SIG-M5 treated with dmso at 0.1 percent for 504 hours (cell line): ENCODE data around the gene INO80.
"Not testable (repeated sequence)": the region's sequence is repeated elsewhere in the genome, so short reads cannot be mapped to it uniquely, and the experiment has no call there.

Experiments
- DNase-seq: peaks from one replicate; lab custom pipeline; 2025; ENCODE audit not compliant: unreplicated experiment; lab: John Stamatoyannopoulos, UW

The INO80 gene

DNA sequence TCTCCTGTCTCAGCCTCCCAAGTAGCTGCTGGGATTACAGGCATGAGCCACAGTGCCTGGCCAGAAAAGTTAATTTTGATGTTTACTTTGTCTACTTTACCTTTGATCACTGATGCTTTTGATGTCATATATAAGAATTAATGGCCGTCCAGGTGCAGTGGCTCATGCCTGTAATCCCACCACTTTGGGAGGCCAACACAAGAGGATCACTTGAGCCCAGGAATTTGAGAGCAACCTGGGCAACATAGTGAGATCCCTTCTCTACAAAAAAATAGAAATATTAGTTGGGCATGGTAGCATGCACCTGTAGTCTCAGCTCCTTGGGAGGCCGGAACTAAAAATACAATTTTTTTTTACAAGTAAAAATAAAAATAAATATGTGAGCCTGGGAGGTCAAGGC, 6.8 kb upstream of the INO80 start:
- DNase-seq: no peak

DNA sequence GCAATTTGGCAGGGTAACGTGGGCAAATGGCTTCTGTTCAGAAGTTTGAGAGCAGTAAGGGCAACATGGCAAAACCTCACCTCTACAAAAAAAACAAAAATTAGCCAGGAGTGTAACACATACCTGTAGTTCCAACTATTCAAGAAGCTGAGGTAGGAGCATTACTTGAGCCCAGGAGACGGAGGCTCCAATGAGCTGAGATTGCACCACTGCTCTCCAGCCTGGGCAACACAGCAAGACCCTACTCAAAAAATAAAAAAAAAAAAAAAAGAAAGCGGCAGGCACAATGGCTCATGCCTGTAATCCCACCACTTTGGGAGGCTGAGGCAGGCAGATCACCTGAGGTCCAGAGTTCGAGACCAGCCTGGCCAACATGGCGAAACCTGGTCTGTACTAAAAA, 5.9 kb upstream of the INO80 start:
- no peak for DNase-seq

DNA sequence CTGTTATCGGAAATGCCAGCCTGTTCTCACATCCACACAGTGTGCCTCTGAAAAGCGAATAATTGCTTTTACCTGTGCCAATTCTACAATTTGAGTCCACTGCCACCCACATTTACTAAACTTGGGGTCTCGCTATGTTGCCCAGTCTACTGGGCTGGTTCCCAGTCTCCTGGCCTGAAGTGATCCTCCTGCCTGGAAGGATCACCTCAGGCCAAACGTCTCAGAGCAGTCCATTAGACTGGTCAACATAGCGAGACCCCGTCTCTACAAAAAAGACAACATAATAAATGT, 827 bp upstream of the INO80 start:
- DNase-seq: no peak

DNA sequence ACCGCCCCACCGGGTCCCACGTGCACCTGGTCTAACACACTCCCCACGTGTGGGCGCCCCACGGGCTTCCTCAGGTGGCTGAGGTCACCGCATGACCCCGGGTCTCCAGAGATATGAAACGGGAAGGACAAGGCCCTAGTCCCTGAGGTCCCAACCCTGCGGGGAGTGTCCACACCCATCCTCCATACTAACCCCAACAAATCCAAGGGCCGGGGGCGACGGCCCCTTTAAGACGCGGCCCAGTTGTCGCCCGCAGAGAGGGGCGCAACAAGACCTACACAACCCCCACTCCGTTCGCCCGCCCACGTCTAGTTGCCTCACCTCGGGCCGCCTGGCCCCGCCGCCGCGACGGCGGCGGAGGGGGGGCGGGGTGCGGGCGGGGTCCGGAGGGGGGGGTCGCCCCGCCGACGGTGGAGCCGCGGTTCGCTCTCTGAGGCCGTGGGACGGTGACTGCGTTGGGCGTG, 396 bp downstream of the INO80 start:
- peak; percentile 52 for DNase-seq

DNA sequence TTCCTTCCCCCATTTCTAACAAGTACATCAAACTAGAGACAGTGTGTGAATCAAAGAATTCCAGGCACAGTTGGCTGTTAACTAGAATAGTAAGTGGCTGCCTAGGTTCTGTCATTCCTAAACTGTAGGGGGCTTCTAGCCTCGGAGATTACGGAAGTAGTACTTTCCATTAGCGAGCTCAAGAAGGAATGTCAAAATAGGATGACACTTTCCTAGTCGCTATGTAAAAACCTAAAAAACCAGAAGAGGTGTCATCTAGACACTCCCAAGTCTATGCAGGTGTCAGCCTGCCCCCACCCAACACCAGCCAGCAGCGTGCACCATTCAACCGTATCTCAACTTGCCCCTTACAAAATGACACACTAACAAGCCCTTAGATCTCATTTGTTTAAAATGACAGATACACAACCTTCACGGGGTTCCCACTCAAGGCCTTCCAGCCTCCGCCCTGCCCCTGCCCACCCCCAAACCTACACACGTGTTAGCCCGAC, 874 bp downstream of the INO80 start:
- peak; percentile 78 for DNase-seq

DNA sequence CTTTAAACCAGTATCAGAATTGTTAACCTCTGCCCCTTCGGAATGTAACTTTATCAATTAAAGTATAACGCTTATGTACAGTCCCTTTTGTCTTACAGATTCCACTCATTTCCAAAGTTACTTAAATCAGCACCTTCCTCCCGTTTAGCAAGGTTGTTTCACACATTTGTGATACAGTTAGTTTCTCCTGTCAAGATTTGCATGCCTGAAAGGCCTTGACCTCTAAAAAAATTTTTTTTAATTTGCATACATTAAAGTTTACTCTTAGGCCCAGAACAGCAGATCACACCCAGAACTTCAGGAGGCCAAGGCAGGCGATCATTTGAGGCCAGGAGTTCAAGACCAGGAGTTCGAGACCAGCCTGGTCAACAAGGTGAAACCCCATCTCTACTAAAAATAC, 9.1 kb downstream of the INO80 start:
- no peak for DNase-seq

DNA sequence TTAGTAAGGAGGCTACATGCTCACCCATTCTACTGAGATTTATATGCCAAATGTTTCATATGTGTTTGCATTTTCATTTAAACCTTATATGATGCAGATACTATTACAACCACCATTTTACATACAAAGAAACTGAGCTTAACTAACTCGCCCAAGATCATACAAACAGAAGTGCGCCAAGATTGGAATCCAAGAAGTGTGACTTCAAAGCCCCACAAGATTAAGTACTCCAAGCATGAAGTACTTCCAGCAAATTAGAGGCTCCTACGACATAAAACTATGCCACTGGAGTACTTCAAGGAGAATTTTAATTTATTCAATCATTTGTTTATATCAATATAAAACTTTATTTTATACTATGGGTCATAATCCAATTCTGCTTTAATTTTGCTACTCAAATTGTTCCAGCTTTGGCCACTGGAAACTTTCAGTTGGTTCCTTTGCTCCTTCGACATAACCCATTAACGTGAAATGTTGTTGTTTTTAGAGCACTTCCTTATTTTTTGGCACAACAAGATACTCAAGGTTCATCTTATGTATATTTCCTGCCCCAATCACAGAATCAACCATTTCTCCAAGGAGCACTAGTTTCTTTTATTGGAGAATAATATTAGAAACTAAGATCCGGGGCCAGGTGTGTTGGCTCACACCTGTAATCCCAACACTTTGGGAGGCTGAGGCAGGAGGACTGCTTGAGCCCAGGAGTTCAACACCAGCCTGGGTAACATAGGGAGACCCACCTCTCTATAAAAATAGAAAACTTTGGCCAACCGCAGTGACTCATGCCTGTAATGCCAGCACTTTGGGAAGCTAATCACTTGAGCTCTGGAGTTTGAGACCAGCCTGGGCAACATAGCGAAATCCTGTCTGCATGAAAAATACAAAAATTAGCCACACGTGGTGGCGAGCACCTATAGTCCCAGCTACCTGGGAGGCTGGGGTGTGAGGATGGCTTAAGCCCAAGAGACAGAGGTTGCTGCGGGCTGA, 10.4 kb downstream of the INO80 start:
- no peak for DNase-seq

DNA sequence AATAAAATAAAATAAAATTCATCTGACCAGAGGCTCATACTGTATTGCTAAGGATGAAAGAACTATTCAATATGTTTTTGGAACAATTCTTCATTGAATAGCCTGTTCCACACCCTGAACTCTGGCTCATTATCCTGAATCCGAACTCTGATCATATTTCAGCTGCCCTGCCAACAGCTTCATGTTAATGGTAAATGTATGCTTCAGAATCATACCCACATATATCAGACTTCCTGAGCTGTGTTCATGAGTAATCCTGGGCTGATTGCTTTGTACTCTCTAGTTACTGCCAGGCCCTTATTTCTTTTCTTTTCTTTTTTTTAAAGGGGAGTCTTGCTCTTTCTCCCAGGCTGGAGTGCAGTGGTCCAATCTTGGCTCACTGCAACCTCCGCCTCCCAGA, 11.8 kb downstream of the INO80 start:
- DNase-seq: no peak

DNA sequence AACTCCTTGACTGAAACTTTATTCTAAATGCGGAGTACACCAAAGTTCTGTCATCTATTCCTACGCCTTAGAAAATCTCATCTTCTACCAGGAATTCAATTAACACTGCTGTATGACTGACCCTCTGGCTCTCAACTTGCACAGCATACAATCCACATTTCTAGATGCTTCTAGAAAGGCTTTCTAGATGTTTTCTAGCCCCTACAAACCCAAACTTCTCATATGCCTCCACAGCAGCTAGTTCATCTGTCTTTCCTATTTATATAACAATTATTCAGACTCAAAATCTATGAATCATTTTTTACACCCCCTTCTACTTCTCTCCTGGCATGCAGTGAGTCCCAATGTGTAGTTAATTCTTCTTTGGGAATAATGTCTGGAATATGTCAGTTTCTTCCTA, 13.2 kb downstream of the INO80 start:
- DNase-seq: no peak

DNA sequence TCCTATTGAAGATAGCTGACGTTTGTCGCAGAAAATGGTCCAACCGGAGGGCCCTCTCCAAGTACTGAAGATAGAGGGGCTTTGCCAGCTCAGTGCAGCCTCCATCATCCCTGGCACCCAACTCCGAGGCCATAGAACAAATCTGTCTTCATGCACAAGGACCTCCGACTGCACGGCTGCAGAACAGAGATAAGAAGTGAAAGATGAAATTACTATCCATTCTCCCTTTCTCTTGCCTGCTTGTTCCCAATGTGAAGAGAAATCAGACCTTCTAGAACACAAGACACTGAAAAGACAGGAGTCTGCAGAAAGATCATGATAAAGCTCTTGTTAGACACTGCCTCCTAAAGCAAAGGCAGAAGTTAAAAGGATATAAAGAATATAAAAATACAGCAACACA, 19.9 kb downstream of the INO80 start:
- no peak for DNase-seq

DNA sequence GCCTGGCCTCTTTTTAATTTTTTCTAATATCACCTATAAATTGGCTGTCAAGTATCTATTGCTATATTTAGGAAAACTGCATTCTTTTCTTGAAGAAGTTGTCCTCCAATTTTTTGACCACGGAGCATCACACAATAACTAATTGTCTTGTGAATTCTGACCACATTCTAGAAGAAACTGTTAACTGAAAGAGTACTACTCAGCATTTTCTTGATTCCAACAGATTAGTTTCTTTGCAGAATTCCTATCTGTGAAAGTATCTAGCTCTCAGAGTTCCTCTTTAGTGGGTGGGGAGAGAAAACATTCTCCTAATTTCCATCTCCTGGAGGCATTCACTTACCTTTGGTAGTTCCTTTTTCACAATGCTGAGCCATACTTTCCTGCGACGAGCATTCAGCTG, 31.1 kb downstream of the INO80 start:
- DNase-seq: no peak

DNA sequence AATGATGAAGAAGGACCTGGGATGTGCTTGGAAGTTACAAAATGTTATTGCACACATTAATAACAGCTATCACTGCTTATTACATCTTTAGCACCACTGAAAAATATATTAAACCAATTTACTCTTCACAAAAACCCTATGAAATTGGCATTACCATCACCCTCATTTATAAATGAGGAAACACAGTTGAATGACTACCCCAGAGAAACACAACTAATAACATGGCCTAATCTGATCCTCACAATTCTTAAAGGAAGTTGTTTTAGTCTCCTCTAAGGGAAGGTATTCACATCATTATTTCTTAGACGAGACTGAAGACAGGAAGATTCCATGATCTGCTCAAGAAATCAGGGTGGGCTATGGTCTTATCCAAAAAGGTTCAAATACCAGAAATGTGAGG, 35.9 kb downstream of the INO80 start:
- DNase-seq: no peak

DNA sequence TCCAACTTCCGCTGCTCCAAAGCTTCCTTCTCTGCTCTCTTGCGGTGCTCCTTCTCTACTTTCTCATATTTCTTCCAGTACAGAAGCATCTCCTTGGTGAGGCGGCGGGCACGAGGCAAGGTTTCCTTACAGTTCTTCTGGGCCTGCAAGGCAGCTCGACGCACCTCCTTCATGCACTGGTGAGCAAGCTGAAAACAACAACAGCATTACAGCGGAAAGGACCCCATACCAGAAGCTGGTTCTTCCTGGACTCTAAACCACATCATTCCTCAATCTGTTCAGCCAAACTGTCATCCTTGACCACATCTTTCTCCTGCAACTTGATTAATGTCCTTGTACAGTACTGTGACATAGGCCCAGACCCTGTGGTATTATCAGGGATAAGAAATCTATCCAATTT, 36.4 kb downstream of the INO80 start:
- DNase-seq: no peak

DNA sequence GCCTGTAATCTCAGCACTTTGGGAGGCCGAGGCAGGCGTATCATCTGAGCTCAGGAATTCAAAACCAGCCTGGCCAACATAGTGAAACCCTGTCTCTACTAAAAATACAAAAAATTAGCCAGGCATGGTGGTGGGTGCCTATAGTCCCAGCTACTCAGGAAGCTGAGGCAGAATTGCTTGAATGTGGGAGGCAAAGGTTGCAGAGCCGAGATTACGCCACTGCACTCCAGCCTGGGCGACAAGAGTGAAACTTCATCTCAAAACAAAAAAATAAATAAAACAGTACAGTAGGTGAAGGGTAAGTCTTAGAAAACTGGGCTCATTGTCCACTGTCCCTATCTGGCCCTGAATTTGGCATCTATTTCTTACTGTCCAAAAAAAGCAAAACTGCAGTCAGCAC, 37.2 kb downstream of the INO80 start:
- not testable (repeated sequence) for DNase-seq

DNA sequence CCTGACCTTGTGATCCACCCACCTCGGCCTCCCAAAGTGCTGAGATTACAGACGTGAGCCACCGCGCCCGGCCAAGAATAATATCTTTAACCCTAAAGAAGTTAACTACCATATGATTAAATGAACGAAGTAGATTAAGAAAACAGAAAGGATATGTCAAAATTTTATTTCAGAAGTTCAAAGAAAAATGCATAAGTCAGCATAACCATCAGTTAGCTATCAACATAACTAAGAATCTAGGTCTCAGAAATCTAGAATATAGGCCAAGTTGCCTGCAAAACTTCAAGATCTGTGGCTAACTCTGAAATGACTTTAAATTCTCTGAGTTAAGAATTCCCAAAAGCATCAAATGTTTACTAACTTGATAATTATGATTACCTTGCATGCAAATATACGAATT, 38.0 kb downstream of the INO80 start:
- DNase-seq: no peak

DNA sequence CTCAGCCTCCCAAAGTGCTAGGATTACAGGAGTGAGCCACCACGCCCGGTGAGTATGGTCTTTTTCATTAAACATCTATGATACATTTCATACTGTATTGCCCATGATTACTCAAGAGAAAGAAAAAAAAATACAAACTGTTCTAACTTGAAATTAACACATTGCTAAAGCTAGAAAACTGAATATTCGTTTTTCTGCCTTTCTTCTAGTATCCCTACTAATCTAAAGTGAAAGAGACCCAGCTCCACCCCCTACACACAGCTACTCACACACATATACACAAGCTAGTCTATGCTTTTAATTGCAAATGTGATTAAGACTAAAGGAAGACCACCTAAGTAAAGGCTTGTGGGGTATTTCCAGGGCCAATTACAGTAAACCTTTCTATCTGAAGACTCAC, 43.1 kb downstream of the INO80 start:
- DNase-seq: no peak

DNA sequence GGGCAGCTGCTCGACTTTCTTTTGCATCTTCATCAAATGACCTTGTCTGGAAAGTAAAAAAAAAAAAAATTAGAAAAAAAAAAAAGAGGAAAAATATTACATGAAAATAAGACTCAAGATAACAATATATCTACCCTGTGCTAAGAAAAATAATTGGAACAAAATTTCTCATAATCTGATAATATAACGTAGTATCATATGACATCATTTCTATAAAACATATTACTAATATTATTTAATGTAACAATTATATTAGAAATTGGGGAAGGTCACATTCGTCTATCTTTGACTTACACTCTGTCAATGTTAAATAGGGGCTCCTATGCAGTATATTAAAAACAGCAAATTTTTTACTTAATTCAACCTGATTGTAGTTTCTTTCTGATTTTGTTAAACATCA, 44.1 kb downstream of the INO80 start:
- no peak for DNase-seq

DNA sequence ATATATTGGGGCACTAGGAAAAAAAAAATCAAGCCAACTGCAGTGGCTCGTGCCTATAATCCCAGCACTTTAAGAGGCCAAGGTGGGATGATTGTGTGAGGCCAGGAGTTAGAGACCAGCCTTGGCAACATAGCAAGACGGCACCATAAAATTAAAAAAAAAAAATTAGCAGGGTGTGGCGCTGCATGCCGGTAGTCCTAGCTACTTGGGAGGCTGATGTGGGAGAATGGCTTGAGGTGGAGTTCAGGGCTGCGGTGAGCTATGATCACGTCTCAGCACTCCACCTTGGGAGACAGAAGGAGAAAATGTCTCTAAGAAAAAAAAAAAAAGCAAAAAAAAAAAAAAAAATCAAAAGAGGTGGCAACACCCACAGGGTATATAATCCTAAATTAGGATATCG, 49.6 kb downstream of the INO80 start:
- no peak for DNase-seq

DNA sequence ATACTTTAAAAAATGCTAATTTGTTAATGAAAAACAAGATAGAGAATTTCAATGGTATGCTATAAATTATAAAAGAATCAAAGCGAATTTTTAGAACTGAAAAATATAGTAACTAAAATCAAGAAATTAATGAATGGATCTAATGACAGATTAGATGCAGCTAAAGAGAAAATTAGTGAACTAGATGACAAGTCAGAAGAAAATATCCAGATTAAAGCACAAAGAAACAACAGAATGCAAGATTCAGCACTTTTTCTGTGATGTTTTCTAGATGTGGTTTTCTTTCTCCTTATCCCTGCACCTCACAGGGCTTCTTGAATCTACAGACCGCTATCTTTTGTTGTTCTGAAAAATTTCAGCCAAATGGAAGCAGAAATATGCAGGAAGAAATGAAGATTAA, 54.4 kb downstream of the INO80 start:
- no peak for DNase-seq

DNA sequence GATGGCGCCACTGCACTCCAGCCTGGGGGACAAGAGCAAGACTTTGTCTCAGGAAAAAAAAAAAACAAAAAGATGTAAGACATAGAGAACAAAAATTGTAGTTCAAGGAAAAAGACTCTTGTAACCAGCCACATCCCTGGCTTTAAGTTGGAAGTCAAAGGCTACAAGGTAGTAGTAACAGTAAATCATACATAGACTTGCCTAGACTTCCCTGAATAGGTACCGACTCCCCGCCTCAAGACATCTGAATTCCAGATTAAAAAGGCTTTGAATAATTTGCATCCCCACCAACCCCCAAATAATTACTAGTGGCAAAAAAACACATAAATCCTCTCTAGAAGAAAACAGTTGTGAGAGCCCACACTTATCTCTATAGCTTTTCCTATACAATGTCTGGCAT, 55.6 kb downstream of the INO80 start:
- DNase-seq: no peak

DNA sequence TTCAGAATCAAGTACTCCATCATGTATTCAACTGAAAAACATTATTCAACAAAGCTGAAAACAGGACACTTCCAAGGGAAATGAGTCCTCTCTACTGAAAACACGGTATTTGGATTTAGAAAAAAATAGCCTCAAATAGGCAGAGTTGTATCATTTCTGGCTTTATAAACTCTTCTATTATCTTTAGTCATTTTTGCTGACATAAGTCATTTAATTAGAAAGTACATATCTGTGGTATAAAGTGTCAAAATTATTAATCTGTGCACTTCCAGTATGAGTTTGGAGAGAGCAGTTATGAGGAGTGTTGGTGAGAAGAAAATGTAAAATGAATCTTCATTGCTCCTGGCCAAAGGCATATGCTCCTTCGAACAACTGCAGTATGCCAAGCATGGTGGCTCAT, 59.3 kb downstream of the INO80 start:
- no peak for DNase-seq

DNA sequence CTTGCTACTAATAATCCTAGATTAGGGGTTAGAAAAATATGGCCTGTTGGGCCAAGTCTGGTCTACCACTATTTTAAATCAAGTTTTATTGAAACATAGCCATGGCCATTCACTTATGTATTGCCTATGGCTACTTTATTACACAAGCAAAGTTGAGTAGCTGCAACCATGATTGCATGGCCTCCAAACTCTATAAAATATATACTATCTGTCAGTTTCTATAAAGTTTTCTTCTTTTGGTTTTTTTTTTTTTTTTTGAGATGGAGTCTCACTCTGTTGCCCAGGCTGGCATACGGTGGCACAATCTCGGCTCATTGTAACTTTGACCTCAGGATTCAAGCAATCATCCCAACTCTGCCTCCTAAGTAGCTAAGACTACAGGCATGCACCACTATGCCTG, 60.4 kb downstream of the INO80 start:
- DNase-seq: no peak

DNA sequence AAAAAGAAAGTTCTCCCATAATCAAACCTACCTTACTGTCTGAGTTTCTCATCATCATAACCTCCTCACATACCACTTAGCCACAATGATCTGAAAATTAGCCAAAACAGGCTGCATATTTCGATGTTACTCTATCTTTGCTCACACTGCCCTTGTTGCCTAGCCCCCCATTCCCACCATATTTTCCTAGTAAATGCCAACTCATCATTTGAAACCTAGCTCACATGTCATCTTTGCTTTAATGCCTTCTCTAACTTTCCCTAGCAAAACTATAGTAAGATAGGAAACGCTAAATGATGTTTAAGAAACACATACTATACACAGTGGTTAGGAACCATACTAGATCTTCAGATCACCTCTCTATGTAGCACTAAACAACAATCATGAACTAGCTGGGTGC, 64.9 kb downstream of the INO80 start:
- DNase-seq: no peak
